ENCODE measurements around the gene MACIR. TPM values are rescaled to one million over a fixed set of nuclear protein-coding genes. Genes with fewer than 3 reads are reported as not detected.

The MACIR gene
- total RNA-seq, 2 experiments from 2014 or later: 9.4 to 9.8 TPM

- Mint-ChIP-seq H3K4me3 (no peak overlapping the region), H3K36me3 (ENCODE audit: low read depth) (no peaks in the 10 kb centered on the region), H3K27me3 (peaks cover 11% of the 10 kb centered on the region), H3K4me1 (no peaks in the 10 kb centered on the region), H3K27ac (no peak overlapping the region), H3K9me3 (ENCODE audit: low read depth) (no peaks in the 10 kb centered on the region)
- intact Hi-C loops (cut with DNase I, micrococcal nuclease): no loop called here
- no peak for DNase-seq
- ChIA-PET POLR2A (no interaction called here), CTCF (no interaction called here)
- no peak for ATAC-seq
Measured at GRCh38 chr5:103327893-103328292, 69.3 kb downstream of the MACIR start.

Other genes with a start within 250 kb of the MACIR start
- gene GIN1, start 138.6 kb upstream of the MACIR start, total RNA-seq: 1 to 10 TPM; 9.0 to 9.7 TPM
- 10 to 100 TPM; 49.5 to 53.4 TPM for gene PPIP5K2, start 138.5 kb upstream of the MACIR start, total RNA-seq

All from activated CD4-positive, alpha-beta T cell treated with anti-CD3 and anti-CD28 coated beads for 36 hours (primary cell).